IMR-90 (cell line): ENCODE measurements around the gene ADAMTS12. TPM values are rescaled to one million over a fixed set of nuclear protein-coding genes. Genes with fewer than 3 reads are reported as not detected.

Source experiments
- ATAC-seq: fragments of 200-7000 bp; cut with Tn5 transposase; 2 replicates; pipeline ENCODE4 v1.9.1; 2020; ENCODE audit warnings: low read depth, mild to moderate bottlenecking, moderate library complexity
- BruUV-seq: library from RNA; stranded (reverse); fragments of 400-500 nt; replicated peaks from 2 replicates; lab custom pipeline; 2021; lab: Mats Ljungman, UMichigan
- CTCF ChIA-PET: fragments of 300-600 bp; formaldehyde crosslinking; extraction: SDS; loops from one replicate; lab custom pipeline; 2021; ENCODE audit warnings: antibody characterized with exemption; lab: Yijun Ruan, JAX
- POLR2A ChIA-PET: fragments of 300-600 bp; sonication (Branson Sonifier 250); formaldehyde crosslinking; loops from one replicate; lab custom pipeline; 2022; ENCODE audit warnings: antibody characterized with exemption; ENCODE audit not compliant: unreplicated experiment; lab: Charles Lee
- DNase-seq: peaks from one replicate; pipeline ENCODE4 v3.0.0; 2013
- H2AFZ ChIP-seq: replicated peaks from 2 replicates; pipeline ENCODE3; 2013; ENCODE audit warnings: low read length, mild to moderate bottlenecking; ENCODE audit not compliant: poor library complexity
- H2AK5ac ChIP-seq: 2 replicates; pipeline ENCODE4 v1.6.1; 2013; ENCODE audit warnings: low read depth, low read length, inconsistent platforms
- H2AK9ac ChIP-seq: replicated peaks from 2 replicates; pipeline ENCODE3; 2013; ENCODE audit warnings: mild to moderate bottlenecking, low read depth, low read length, moderate library complexity; ENCODE audit not compliant: poor library complexity
- H2BK120ac ChIP-seq: 2 replicates; pipeline ENCODE4 v1.6.1; 2013; ENCODE audit warnings: low read depth, low read length, inconsistent platforms
- H2BK15ac ChIP-seq: 3 replicates; pipeline ENCODE4 v1.6.1; 2013; ENCODE audit warnings: low read depth, low read length, inconsistent platforms
- H2BK20ac ChIP-seq: 2 replicates; pipeline ENCODE4 v1.6.1; 2013; ENCODE audit warnings: low read depth, mild to moderate bottlenecking, inconsistent platforms, low read length, moderate library complexity
- H2BK5ac ChIP-seq: 2 replicates; pipeline ENCODE4 v1.6.1; 2013; ENCODE audit warnings: mild to moderate bottlenecking, low read depth, low read length, inconsistent platforms; ENCODE audit not compliant: poor library complexity, severe bottlenecking
- H3K14ac ChIP-seq: replicated peaks from 2 replicates; pipeline ENCODE4 v1.6.1; 2013; ENCODE audit warnings: low read depth, low read length, inconsistent platforms
- H3K18ac ChIP-seq: 2 replicates; pipeline ENCODE4 v1.6.1; 2013; ENCODE audit warnings: low read depth, low read length, control low read depth
- H3K23ac ChIP-seq: 2 replicates; pipeline ENCODE4 v1.6.1; 2013; ENCODE audit warnings: low read depth, low read length, inconsistent platforms
- H3K27ac ChIP-seq: 2 replicates; pipeline ENCODE4 v1.5.1; 2013; ENCODE audit warnings: mild to moderate bottlenecking, control low read depth, low read length; ENCODE audit not compliant: insufficient read depth
- H3K27me3 ChIP-seq: 2 replicates; pipeline ENCODE4 v1.6.1; 2013; ENCODE audit warnings: low read length; ENCODE audit not compliant: control insufficient read depth, insufficient read depth
- H3K36me3 ChIP-seq: 2 replicates; pipeline ENCODE4 v1.6.1; 2013; ENCODE audit warnings: low read length, mixed read lengths; ENCODE audit not compliant: control insufficient read depth, insufficient read depth
- H3K4ac ChIP-seq: 2 replicates; pipeline ENCODE4 v1.6.1; 2013; ENCODE audit warnings: low read depth, low read length, inconsistent platforms
- H3K4me1 ChIP-seq: 2 replicates; pipeline ENCODE4 v1.6.1; 2013; ENCODE audit warnings: low read length, mixed read lengths; ENCODE audit not compliant: control insufficient read depth, insufficient read depth
- H3K4me2 ChIP-seq: 2 replicates; pipeline ENCODE4 v1.6.1; 2013; ENCODE audit warnings: low read depth, mild to moderate bottlenecking, control low read depth, low read length, moderate library complexity
- H3K4me3 ChIP-seq: 2 replicates; pipeline ENCODE4 v1.5.1; 2013; ENCODE audit warnings: low read depth, mild to moderate bottlenecking, control low read depth, low read length, moderate library complexity; ENCODE audit not compliant: insufficient read depth
- H3K56ac ChIP-seq: 2 replicates; pipeline ENCODE4 v1.6.1; 2013; ENCODE audit warnings: low read length, inconsistent platforms; ENCODE audit not compliant: insufficient read depth; ENCODE audit errors: extremely low read depth
- H3K79me1 ChIP-seq, 2 experiments: 2 replicates each; pipeline ENCODE4 v1.6.1; 2013; ENCODE audit warnings: low read length in 2 of 2, inconsistent platforms in 1 of 2, low read depth in 1 of 2
- H3K9ac ChIP-seq: 2 replicates; pipeline ENCODE4 v1.6.1; 2013; ENCODE audit warnings: low read depth, low read length, control low read depth
- H3K9me1 ChIP-seq: 2 replicates; pipeline ENCODE4 v1.6.1; 2013; ENCODE audit warnings: low read length, inconsistent platforms; ENCODE audit not compliant: insufficient read depth
- H3K9me3 ChIP-seq: 2 replicates; pipeline ENCODE4 v1.6.1; 2013; ENCODE audit warnings: low read length; ENCODE audit not compliant: control insufficient read depth, insufficient read depth
- H4K20me1 ChIP-seq: 2 replicates; pipeline ENCODE4 v1.6.1; 2013; ENCODE audit warnings: low read length, inconsistent platforms; ENCODE audit not compliant: insufficient read depth
- H4K5ac ChIP-seq: 2 replicates; pipeline ENCODE4 v1.6.1; 2013; ENCODE audit warnings: mild to moderate bottlenecking, low read depth, low read length, control low read depth
- H4K8ac ChIP-seq, 2 experiments: 2 replicates each; pipeline ENCODE4 v1.6.1; 2013; ENCODE audit warnings: low read depth in 2 of 2, low read length in 2 of 2, control low read depth in 1 of 2, inconsistent platforms in 1 of 2
- H4K91ac ChIP-seq: 2 replicates; pipeline ENCODE4 v1.6.1; 2013; ENCODE audit warnings: low read depth, low read length, inconsistent platforms; ENCODE audit not compliant: insufficient read depth
- BHLHE40 ChIP-seq: fragments of 150-350 bp; IDR thresholded peaks from 2 replicates; pipeline ENCODE4 v1.6.1; 2016; ENCODE audit warnings: mild to moderate bottlenecking, low read depth, low read length
- CEBPB ChIP-seq: IDR thresholded peaks from 2 replicates; pipeline ENCODE4 v1.6.1; 2012; ENCODE audit warnings: low read depth, low read length, improper control_type of control experiment
- CHD1 ChIP-seq: IDR thresholded peaks from 2 replicates; pipeline ENCODE4 v1.6.1; 2012; ENCODE audit warnings: low read depth, low read length, improper control_type of control experiment
- ELK1 ChIP-seq: fragments of 150-350 bp; IDR thresholded peaks from 2 replicates; pipeline ENCODE4 v1.6.1; 2016; ENCODE audit warnings: low read depth, mild to moderate bottlenecking, low read length, moderate library complexity, borderline replicate concordance
- FOS ChIP-seq: fragments of 150-350 bp; IDR thresholded peaks from 2 replicates; pipeline ENCODE4 v1.6.1; 2016; ENCODE audit warnings: low read depth, low read length
- MAFK ChIP-seq: IDR thresholded peaks from 2 replicates; pipeline ENCODE4 v1.6.1; 2012; ENCODE audit warnings: low read depth, low read length, improper control_type of control experiment
- MAZ ChIP-seq: IDR thresholded peaks from 2 replicates; pipeline ENCODE4 v1.6.1; 2012; ENCODE audit warnings: low read depth, mild to moderate bottlenecking, low read length, improper control_type of control experiment, moderate library complexity, borderline replicate concordance
- MXI1 ChIP-seq: IDR thresholded peaks from 2 replicates; pipeline ENCODE4 v1.6.1; 2012; ENCODE audit warnings: low read depth, mild to moderate bottlenecking, low read length, moderate library complexity, borderline replicate concordance
- NFE2L2 ChIP-seq: fragments of 150-350 bp; IDR thresholded peaks from 2 replicates; pipeline ENCODE4 v1.6.1; 2016; ENCODE audit warnings: low read depth, mild to moderate bottlenecking, low read length
- POLR2A ChIP-seq: IDR thresholded peaks from 2 replicates; pipeline ENCODE4 v1.6.1; 2012; ENCODE audit warnings: mild to moderate bottlenecking, low read depth, low read length
- RAD21 ChIP-seq: IDR thresholded peaks from 2 replicates; pipeline ENCODE4 v1.6.1; 2012; ENCODE audit warnings: low read length, improper control_type of control experiment
- RCOR1 ChIP-seq: IDR thresholded peaks from 2 replicates; pipeline ENCODE4 v1.6.1; 2012; ENCODE audit warnings: mild to moderate bottlenecking, low read length, improper control_type of control experiment; ENCODE audit not compliant: insufficient replicate concordance
- RFX5 ChIP-seq: IDR thresholded peaks from 2 replicates; pipeline ENCODE4 v1.8.0; 2012; ENCODE audit warnings: low read depth, mild to moderate bottlenecking, low read length, moderate library complexity
- WGBS, 2 experiments: methylation state at CpG; one replicate each; pipeline versions ENCODE4 v1.1.5 to v1.1.7; 2013; ENCODE audit warnings: missing lambda C conversion rate in 2 of 2; ENCODE audit not compliant: insufficient read length in 1 of 2; ENCODE audit errors: extremely low coverage in 2 of 2; 5-methylcytosine and 5-hydroxymethylcytosine counted together
- dilution Hi-C: fragments of 300-500 bp; cut with HindIII; formaldehyde crosslinking; loops from one replicate; pipeline ENCODE4 v1.14.3; 2018; ENCODE audit warnings: low sequenced_read_pairs; ENCODE audit not compliant: unreplicated experiment
- in situ Hi-C: fragments of 300-500 bp; cut with MboI; formaldehyde crosslinking; loops from 3 replicates; pipeline ENCODE4 v1.14.3; 2019; ENCODE audit warnings: low sequenced_read_pairs, inconsistent platforms, mixed read lengths
- intact Hi-C: fragments of 100-400 bp; cut with micrococcal nuclease; formaldehyde crosslinking; loops from 2 replicates; pipeline ENCODE4 v1.10.0; 2022
- polyA plus RNA-seq, 3 experiments: library from polyadenylated mRNA; depleted of rRNA; stranded (reverse); fragments of >200 nt; gene quantifications; 2 replicates each; pipeline ENCODE4 v1.2.3, GENCODE V29; 2012; ENCODE audit warnings: low replicate concordance in 1 of 3
- total RNA-seq: library from RNA; depleted of rRNA; stranded (reverse); fragments of >200 nt; gene quantifications from 2 replicates; pipeline ENCODE4 v1.2.3, GENCODE V29; 2012
- TF ChIP-seq, protein P1 (sequence below): fragments of 150-350 bp; IDR thresholded peaks from 2 replicates; pipeline ENCODE4 v1.6.1; 2017; ENCODE audit warnings: mild to moderate bottlenecking, antibody characterized with exemption, low read length, low read depth
- TF ChIP-seq, protein P2 (sequence below): conservative IDR thresholded peaks from 2 replicates; pipeline ENCODE4 v1.5.1; 2012; ENCODE audit warnings: mild to moderate bottlenecking, low read depth, low read length, improper control_type of control experiment

The ADAMTS12 gene
- total and polyA plus RNA-seq, 2 of the 4 experiments (the other 2 are of a cell fraction): 27.3 to 51.3 TPM

DNA sequence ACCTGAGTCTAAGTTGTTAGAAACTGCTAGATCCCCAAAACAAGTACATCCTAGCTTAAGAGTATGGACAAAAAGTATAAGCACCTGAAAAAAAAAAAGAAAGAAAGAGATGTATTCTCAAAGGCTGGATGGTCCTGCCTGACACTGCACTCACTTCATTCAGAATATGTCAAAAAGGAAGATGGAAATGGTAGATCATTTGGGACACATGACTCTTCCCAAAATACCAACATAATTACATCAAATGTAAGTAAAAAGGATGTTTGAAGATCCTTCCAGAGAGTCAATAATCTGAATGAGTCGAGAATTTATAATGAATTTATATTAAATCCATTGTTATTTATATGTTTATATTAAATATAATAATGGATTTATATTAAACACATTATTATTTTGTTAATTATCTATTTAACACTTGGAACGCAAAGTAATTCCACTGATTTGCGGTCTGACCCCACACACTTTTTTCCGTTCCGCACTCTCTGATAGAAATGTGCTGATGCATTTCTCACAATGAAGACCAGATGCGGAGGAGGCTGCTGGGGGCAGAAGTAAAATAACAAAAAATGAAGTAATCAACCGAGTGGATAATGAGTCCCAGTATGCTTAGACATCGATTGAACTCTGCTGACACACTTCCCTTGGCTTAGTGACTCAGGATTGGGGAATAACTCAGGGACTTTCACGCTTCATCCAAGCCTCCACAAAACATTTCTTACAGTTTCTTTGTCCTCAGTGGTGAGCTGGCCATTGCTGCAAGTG lies 201.2 kb downstream of the ADAMTS12 start:
- intact Hi-C loops (no loop called here), dilution Hi-C loops (no loop called here), in situ Hi-C loops (no loop called here)
- no peak overlapping the region for H3K4me3 ChIP-seq
- H4K91ac ChIP-seq: no peak overlapping the region
- H3K9me1 ChIP-seq: peaks cover 5% of the 10 kb centered on the region; the same call in 1 of the 2 replicates
- H3K79me1 ChIP-seq: peaks cover 0 to 8% of the 10 kb centered on the region in 2 experiments; a peak in 2 of 4 replicates
- no peaks in the 10 kb centered on the region for H4K20me1 ChIP-seq
- no peak overlapping the region for H2BK15ac ChIP-seq
- peaks cover 3% of the 10 kb centered on the region; the same call in 1 of the 2 replicates for H3K4me1 ChIP-seq
- no peak overlapping the region for H2BK120ac ChIP-seq
- H3K4me2 ChIP-seq: peak overlapping the region; percentile 43; the same call in 1 of the 2 replicates
- ChIA-PET CTCF (interaction anchor here (1.1 kb wide), 1 partner anchor 13 kb away, joined by 3 read pairs; no protein-coding TSS in a partner anchor), POLR2A (no interaction called here)
- no TSS peak for BruUV-seq
- peaks cover 2% of the 10 kb centered on the region; the same call in 1 of the 2 replicates for H3K9me3 ChIP-seq
- no peak overlapping the region for H2AK5ac ChIP-seq
- H4K8ac ChIP-seq: no peak overlapping the region
- no peak overlapping the region for H3K18ac ChIP-seq
- DNase-seq (peak; percentile 96), ATAC-seq (peak; percentile 84)
- no peak overlapping the region for H2BK5ac ChIP-seq
- no peak overlapping the region for H4K5ac ChIP-seq
- no peak overlapping the region for H3K4ac ChIP-seq
- no peak overlapping the region for H3K56ac ChIP-seq
- no peak overlapping the region for H3K9ac ChIP-seq
- H2BK20ac ChIP-seq: no peak overlapping the region
- no peak overlapping the region for H3K14ac ChIP-seq
- H2AFZ ChIP-seq: no peak overlapping the region
- H3K36me3 ChIP-seq: no peaks in the 10 kb centered on the region
- no peak overlapping the region for H2AK9ac ChIP-seq
- no peak overlapping the region for H3K27ac ChIP-seq
- no CpG with 5 or more reads among the region's 9 CpGs for WGBS, 2 experiments
- H3K23ac ChIP-seq: no peak overlapping the region
- H3K27me3 ChIP-seq: no peaks in the 10 kb centered on the region
- no peak for TF ChIP-seq RCOR1
- TF ChIP-seq, protein P1, sequence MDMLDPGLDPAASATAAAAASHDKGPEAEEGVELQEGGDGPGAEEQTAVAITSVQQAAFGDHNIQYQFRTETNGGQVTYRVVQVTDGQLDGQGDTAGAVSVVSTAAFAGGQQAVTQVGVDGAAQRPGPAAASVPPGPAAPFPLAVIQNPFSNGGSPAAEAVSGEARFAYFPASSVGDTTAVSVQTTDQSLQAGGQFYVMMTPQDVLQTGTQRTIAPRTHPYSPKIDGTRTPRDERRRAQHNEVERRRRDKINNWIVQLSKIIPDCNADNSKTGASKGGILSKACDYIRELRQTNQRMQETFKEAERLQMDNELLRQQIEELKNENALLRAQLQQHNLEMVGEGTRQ: no peak
- TF ChIP-seq MAFK: peak; percentile 51
- TF ChIP-seq FOS: peak; percentile 61
- peak; percentile 52 for TF ChIP-seq NFE2L2
- TF ChIP-seq RFX5: no peak
- no peak for TF ChIP-seq MXI1
- TF ChIP-seq RAD21: no peak
- peak; percentile 56 for TF ChIP-seq BHLHE40
- TF ChIP-seq CHD1: no peak
- no peak for TF ChIP-seq POLR2A
- TF ChIP-seq MAZ: no peak
- TF ChIP-seq ELK1: no peak
- TF ChIP-seq CEBPB: peak; percentile 74
- TF ChIP-seq, protein P2, sequence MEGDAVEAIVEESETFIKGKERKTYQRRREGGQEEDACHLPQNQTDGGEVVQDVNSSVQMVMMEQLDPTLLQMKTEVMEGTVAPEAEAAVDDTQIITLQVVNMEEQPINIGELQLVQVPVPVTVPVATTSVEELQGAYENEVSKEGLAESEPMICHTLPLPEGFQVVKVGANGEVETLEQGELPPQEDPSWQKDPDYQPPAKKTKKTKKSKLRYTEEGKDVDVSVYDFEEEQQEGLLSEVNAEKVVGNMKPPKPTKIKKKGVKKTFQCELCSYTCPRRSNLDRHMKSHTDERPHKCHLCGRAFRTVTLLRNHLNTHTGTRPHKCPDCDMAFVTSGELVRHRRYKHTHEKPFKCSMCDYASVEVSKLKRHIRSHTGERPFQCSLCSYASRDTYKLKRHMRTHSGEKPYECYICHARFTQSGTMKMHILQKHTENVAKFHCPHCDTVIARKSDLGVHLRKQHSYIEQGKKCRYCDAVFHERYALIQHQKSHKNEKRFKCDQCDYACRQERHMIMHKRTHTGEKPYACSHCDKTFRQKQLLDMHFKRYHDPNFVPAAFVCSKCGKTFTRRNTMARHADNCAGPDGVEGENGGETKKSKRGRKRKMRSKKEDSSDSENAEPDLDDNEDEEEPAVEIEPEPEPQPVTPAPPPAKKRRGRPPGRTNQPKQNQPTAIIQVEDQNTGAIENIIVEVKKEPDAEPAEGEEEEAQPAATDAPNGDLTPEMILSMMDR: no peak
